ENCODE results near the gene AGBL4. TPM values are rescaled to one million over a fixed set of nuclear protein-coding genes. Genes with fewer than 3 reads are reported as not detected.

Gene AGBL4
- total RNA-seq, 1 donor, result 0.10 TPM

GRCh38 chr1:48771561-48771960 is 1252.2 kb downstream of the AGBL4 start:
- H3K9me3 ChIP-seq (ENCODE audit: low read depth, low read length), result no peaks in the 10 kb centered on the region
- H3K4me1 ChIP-seq (ENCODE audit: insufficient read depth, low read length), result peaks cover 30% of the 10 kb centered on the region
- H3K4me3 ChIP-seq (ENCODE audit: low read length), result no peak overlapping the region
- H3K27me3 ChIP-seq (ENCODE audit: insufficient read depth, low read length), result no peaks in the 10 kb centered on the region

DNA sequence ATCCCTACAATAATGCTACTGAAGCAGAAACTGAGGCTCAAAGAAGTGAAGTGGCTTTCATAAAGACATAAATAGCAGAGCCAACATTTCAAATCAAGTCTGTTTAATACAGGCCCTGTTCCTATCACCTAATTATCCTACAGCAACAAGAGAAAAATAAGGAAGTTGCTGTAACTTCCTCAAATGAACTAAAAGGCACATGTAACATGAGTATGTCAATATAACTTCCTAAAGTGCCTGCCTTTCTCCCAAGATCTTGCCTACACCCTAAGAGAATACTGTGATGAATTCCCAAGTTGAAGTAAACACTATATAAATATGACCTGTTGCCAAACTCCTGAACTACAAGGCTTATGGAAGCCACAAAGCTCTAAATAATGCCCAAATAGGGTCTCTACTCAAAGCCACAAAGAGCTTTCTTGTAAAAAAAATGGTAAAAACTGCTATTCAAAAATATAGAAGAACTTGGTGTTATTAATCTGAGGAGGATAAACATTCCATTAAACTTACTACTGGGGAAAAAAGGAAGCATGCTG is 1255.7 kb downstream of the AGBL4 start:
- no peak overlapping the region for H3K4me3 ChIP-seq (ENCODE audit: low read length)
- H3K4me1 ChIP-seq (ENCODE audit: insufficient read depth, low read length), result peaks cover 24% of the 10 kb centered on the region

GRCh38 chr1:48765335-48765734 is 1258.4 kb downstream of the AGBL4 start:
- Histone ChIP-seq H3K4me3 (ENCODE audit: low read length) (no peak overlapping the region), H3K4me1 (ENCODE audit: insufficient read depth, low read length) (peaks cover 24% of the 10 kb centered on the region), H3K27me3 (ENCODE audit: insufficient read depth, low read length) (no peaks in the 10 kb centered on the region), H3K9me3 (ENCODE audit: low read depth, low read length) (no peaks in the 10 kb centered on the region)

More for the DNA sequence above, 1255.7 kb downstream of the AGBL4 start:
- no peaks in the 10 kb centered on the region for H3K9me3 ChIP-seq (ENCODE audit: low read depth, low read length)
- H3K27me3 ChIP-seq (ENCODE audit: insufficient read depth, low read length), result no peaks in the 10 kb centered on the region

DNA sequence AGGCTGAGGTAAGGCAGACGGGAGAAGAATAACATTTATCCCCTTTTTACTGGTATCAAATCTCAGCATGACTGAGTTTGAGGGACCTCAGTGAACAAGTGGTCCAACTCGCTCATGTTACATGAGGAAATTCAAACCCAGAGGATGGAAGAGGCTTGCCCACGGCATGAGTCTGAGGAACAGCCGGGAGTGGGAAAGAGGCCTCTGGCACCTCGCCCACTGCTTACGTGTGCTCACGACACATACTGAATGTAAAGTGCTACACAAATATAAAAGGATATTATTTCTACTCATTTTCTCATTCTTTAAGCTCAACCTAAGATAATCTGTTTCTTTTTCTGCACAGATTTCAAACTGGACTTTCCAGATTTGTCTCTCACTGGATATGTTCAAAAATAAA is 1261.8 kb downstream of the AGBL4 start:
- no peaks in the 10 kb centered on the region for H3K9me3 ChIP-seq (ENCODE audit: low read depth, low read length)
- H3K4me3 ChIP-seq (ENCODE audit: low read length), result no peak overlapping the region
- H3K4me1 ChIP-seq (ENCODE audit: insufficient read depth, low read length), result peaks cover 5% of the 10 kb centered on the region
- no peaks in the 10 kb centered on the region for H3K27me3 ChIP-seq (ENCODE audit: insufficient read depth, low read length)

GRCh38 chr1:48761411-48761810 is 1262.3 kb downstream of the AGBL4 start:
- no peak overlapping the region for H3K4me3 ChIP-seq (ENCODE audit: low read length)
- H3K9me3 ChIP-seq (ENCODE audit: low read depth, low read length), result no peaks in the 10 kb centered on the region
- H3K27me3 ChIP-seq (ENCODE audit: insufficient read depth, low read length), result no peaks in the 10 kb centered on the region
- peaks cover 2% of the 10 kb centered on the region for H3K4me1 ChIP-seq (ENCODE audit: insufficient read depth, low read length)

GRCh38 chr1:48760857-48761256 is 1262.9 kb downstream of the AGBL4 start:
- no peak overlapping the region for H3K4me3 ChIP-seq (ENCODE audit: low read length)
- no peaks in the 10 kb centered on the region for H3K27me3 ChIP-seq (ENCODE audit: insufficient read depth, low read length)
- H3K4me1 ChIP-seq (ENCODE audit: insufficient read depth, low read length), result no peaks in the 10 kb centered on the region
- H3K9me3 ChIP-seq (ENCODE audit: low read depth, low read length), result no peaks in the 10 kb centered on the region

DNA sequence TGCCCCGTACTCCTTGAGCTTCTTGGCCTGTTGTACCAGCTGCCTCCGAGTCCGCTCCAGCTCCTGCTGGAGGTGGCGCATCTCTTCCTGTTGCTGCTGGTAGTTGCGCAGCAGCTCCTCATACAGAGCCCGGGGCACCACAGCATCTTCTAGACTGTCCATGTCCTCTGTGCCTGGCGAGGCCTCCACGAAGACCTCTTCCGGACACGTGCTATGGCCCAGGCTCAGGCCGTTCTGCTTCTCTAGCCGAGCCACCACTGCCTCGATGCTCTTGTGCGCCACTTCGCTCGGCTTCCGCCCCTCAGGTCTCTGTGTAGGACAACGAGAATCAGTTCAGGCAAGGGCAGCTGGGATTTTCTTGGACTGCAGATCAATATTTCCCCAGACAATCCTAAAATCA is 1264.8 kb downstream of the AGBL4 start:
- Histone ChIP-seq H3K4me1 (ENCODE audit: insufficient read depth, low read length) (no peaks in the 10 kb centered on the region), H3K9me3 (ENCODE audit: low read depth, low read length) (no peaks in the 10 kb centered on the region), H3K4me3 (ENCODE audit: low read length) (no peak overlapping the region), H3K27me3 (ENCODE audit: insufficient read depth, low read length) (no peaks in the 10 kb centered on the region)

DNA sequence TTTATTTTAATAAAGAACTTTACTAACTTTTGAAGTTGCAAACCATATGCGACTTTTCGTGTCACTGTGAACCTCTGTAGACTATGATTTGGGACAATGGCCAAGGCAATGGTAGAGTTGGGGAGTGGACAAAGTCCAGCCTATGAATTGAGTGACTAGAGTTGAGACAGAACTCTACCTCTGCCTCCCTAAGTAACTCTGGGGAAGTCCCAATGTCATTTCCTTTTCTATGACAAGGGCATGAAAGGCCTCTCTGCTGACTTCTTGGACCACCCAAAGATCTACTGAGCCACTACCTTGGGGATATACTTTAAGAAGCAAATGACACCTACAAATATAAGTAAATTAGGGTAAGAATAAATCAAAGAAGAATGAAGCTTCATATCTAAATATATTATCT is 1266.4 kb downstream of the AGBL4 start:
- no peak overlapping the region for H3K4me3 ChIP-seq (ENCODE audit: low read length)
- no peaks in the 10 kb centered on the region for H3K4me1 ChIP-seq (ENCODE audit: insufficient read depth, low read length)

GRCh38 chr1:48756683-48757316 is 1267.0 kb downstream of the AGBL4 start:
- Histone ChIP-seq H3K4me1 (ENCODE audit: insufficient read depth, low read length) (no peaks in the 10 kb centered on the region), H3K27me3 (ENCODE audit: insufficient read depth, low read length) (no peaks in the 10 kb centered on the region), H3K4me3 (ENCODE audit: low read length) (no peak overlapping the region), H3K9me3 (ENCODE audit: low read depth, low read length) (no peaks in the 10 kb centered on the region)

More for the DNA sequence above, 1266.4 kb downstream of the AGBL4 start:
- no peaks in the 10 kb centered on the region for H3K27me3 ChIP-seq (ENCODE audit: insufficient read depth, low read length)
- H3K9me3 ChIP-seq (ENCODE audit: low read depth, low read length), result no peaks in the 10 kb centered on the region

GRCh38 chr1:48753293-48753692 is 1270.5 kb downstream of the AGBL4 start:
- peaks cover 19% of the 10 kb centered on the region for H3K4me1 ChIP-seq (ENCODE audit: insufficient read depth, low read length)
- no peaks in the 10 kb centered on the region for H3K27me3 ChIP-seq (ENCODE audit: insufficient read depth, low read length)
- H3K9me3 ChIP-seq (ENCODE audit: low read depth, low read length), result no peaks in the 10 kb centered on the region
- no peak overlapping the region for H3K4me3 ChIP-seq (ENCODE audit: low read length)

- Histone ChIP-seq H3K9me3 (ENCODE audit: low read depth, low read length) (no peaks in the 10 kb centered on the region), H3K27me3 (ENCODE audit: insufficient read depth, low read length) (no peaks in the 10 kb centered on the region), H3K4me1 (ENCODE audit: insufficient read depth, low read length) (peaks cover 19% of the 10 kb centered on the region), H3K4me3 (ENCODE audit: low read length) (no peak overlapping the region)
These were observed 1273.6 kb downstream of the AGBL4 start for GRCh38 chr1:48750109-48750508.

DNA sequence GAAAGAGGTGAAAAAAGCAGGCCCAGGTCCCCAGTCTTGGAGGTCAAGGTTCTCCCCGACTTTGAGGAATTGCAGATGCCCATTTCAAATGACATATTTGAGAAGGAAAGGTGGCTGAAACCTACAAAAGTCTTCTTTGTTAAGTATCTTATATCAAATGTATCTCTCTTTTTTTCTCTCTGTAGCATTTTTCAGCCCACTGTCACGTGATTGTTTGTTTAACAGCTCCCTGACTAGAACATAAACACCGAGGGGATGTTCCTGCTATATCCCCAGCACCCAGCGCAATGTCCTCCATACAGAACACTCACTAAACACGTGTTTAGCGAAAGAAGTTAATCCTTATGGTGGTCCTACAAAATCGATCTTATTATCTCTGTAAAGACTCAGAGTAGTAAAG is 1274.7 kb downstream of the AGBL4 start:
- peaks cover 19% of the 10 kb centered on the region for H3K4me1 ChIP-seq (ENCODE audit: insufficient read depth, low read length)
- no peak overlapping the region for H3K4me3 ChIP-seq (ENCODE audit: low read length)
- no peaks in the 10 kb centered on the region for H3K9me3 ChIP-seq (ENCODE audit: low read depth, low read length)
- H3K27me3 ChIP-seq (ENCODE audit: insufficient read depth, low read length), result no peaks in the 10 kb centered on the region

DNA sequence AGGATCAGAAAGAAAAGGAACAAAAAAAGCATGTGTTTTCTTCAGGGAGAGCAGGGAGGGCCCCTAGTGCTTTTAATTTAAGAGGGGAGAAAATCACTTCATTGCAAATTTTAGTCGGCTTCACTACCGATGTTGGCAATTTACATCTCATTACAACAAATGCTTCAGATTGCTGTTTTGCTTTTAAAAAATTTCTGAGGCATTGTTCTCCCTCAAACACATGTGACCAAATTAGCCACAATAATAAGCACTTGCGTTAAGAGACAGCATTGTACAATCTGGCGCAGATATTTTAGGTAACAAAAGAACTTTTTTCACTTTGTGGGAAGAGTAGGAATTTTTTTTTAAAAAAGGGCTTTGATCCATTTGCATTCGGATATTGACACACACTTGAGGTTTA is 1276.8 kb downstream of the AGBL4 start:
- H3K27me3 ChIP-seq (ENCODE audit: insufficient read depth, low read length), result no peaks in the 10 kb centered on the region
- H3K4me3 ChIP-seq (ENCODE audit: low read length), result no peak overlapping the region
- H3K4me1 ChIP-seq (ENCODE audit: insufficient read depth, low read length), result peaks cover 19% of the 10 kb centered on the region
- H3K9me3 ChIP-seq (ENCODE audit: low read depth, low read length), result no peaks in the 10 kb centered on the region

DNA sequence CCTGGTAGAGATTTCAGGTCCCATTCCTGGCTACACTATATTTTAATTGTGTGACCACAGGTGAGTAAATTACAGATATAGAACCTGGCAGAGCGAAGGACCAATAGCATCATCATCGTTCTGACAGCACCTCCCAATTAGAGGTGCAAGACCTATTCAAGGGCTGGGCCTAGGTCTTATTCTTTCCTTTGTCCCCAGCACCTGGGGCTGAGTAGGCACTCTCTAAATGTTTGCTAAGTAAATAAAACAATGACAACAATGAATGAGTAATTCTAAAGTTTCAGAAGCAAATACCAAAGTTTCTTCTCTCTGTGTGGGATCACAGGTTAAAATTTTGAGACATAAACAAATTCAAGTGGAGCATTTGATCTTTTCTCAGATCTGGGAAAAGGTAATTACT is 1279.7 kb downstream of the AGBL4 start:
- Histone ChIP-seq H3K27me3 (ENCODE audit: insufficient read depth, low read length) (no peaks in the 10 kb centered on the region), H3K4me3 (ENCODE audit: low read length) (no peak overlapping the region), H3K9me3 (ENCODE audit: low read depth, low read length) (no peaks in the 10 kb centered on the region), H3K4me1 (ENCODE audit: insufficient read depth, low read length) (no peaks in the 10 kb centered on the region)

- no peak overlapping the region for H3K4me3 ChIP-seq (ENCODE audit: low read length)
- H3K27me3 ChIP-seq (ENCODE audit: insufficient read depth, low read length), result no peaks in the 10 kb centered on the region
- no peaks in the 10 kb centered on the region for H3K9me3 ChIP-seq (ENCODE audit: low read depth, low read length)
- H3K4me1 ChIP-seq (ENCODE audit: insufficient read depth, low read length), result no peaks in the 10 kb centered on the region
These were observed 1280.3 kb downstream of the AGBL4 start for GRCh38 chr1:48743480-48743879.

DNA sequence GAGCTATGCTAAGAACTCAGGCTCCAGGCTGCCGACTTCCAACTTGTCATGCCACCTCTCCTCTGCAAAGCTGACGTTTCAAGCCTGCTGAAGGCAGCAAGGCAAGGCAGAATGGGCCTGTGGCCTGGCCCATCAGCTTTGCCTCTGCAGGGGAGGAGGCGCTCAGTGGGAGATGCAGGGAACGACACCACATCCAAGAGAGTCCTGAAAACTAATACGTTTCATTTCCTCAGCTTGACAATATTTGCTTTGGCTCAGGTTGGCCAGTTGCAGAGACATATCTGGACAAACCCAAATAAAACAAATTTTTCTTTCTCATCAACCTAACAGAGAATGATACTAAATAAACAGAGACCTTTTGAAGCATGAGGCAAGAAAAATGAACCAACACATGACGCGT is 1282.4 kb downstream of the AGBL4 start:
- Histone ChIP-seq H3K4me1 (ENCODE audit: insufficient read depth, low read length) (no peaks in the 10 kb centered on the region), H3K4me3 (ENCODE audit: low read length) (no peak overlapping the region), H3K27me3 (ENCODE audit: insufficient read depth, low read length) (no peaks in the 10 kb centered on the region), H3K9me3 (ENCODE audit: low read depth, low read length) (no peaks in the 10 kb centered on the region)

All from mononuclear cell (primary cell).